ENCODE measurements around the gene DLL1. TPM values are rescaled to one million over a fixed set of nuclear protein-coding genes. Genes with fewer than 3 reads are reported as not detected.

DLL1 gene
- total and polyA plus RNA-seq, 9 of the 15 experiments (the other 6 are each of a cell fraction or from before 2014, with no cell fraction given): not detected

GRCh38 chr6:170306324-170307079, 15.6 kb upstream of the DLL1 start, which contains the start of gene FAM120B (continued):
- TF ChIP-seq USF1 (CRISPR knock-in tag; IDR thresholded peaks at IDR 0.05): no peak
- TF ChIP-seq HSF4 (CRISPR knock-in tag; IDR thresholded peaks at IDR 0.05; ENCODE audit: borderline replicate concordance): no peak
- TF ChIP-seq MLX (CRISPR knock-in tag; conservative IDR thresholded peaks at IDR 0.05): peak in 1 of 2 experiments; percentile 69; a peak in 1 of 4 replicates
- peak; percentile 84 for TF ChIP-seq ARID4B (CRISPR knock-in tag; IDR thresholded peaks at IDR 0.05)
- TF ChIP-seq ZNF740 (CRISPR knock-in tag; IDR thresholded peaks at IDR 0.05): 0 out of 2 replicates have a peak, but pooled peaks have one; percentile 40
- TF ChIP-seq ZNF740 (tag; IDR thresholded peaks at IDR 0.05): no peak
- peak; percentile 83 for TF ChIP-seq ESRRA (IDR thresholded peaks at IDR 0.05; ENCODE audit: borderline replicate concordance, low read depth)
- TF ChIP-seq SIN3B (IDR thresholded peaks at IDR 0.05; ENCODE audit: low read depth): peak; percentile 89
- TF ChIP-seq RBM39 (optimal IDR thresholded peaks at IDR 0.05; ENCODE audit: low read depth, low read length): no peak
- TF ChIP-seq ELK1 (CRISPR knock-in tag; IDR thresholded peaks at IDR 0.05): no peak; the same call in 1 of the 2 replicates
- TF ChIP-seq MLLT1 (IDR thresholded peaks at IDR 0.05): peak in 1 of 2 experiments; percentile 42; a peak in 1 of 4 replicates
- 0 out of 2 replicates have a peak, but pooled peaks have one; percentile 29 for TF ChIP-seq RHOXF2B (CRISPR knock-in tag; conservative IDR thresholded peaks at IDR 0.05)
- no peak for TF ChIP-seq HMBOX1 (IDR thresholded peaks at IDR 0.05)
- TF ChIP-seq PCBP1 (IDR thresholded peaks at IDR 0.05; ENCODE audit: low read depth, low read length, poor library complexity, severe bottlenecking): no peak
